Heart left ventricle (tissue), 16 donors: ENCODE results near the gene PDCD1. TPM values are rescaled to one million over a fixed set of nuclear protein-coding genes. Genes with fewer than 3 reads are reported as not detected.

Experiments used
- ATAC-seq, 4 donors: fragments of 200-7000 bp; cut with Tn5 transposase; one replicate each; pipeline ENCODE4 v1.9.1; 2020 to 2022; ENCODE audit warnings: moderate library complexity in 4 of 4, mild to moderate bottlenecking in 3 of 4, moderate number of reproducible peaks in 1 of 4
- DNase-seq, 5 donors: peaks; one replicate each; pipeline ENCODE4 v3.0.0-alpha.2; 2020
- H3K27ac ChIP-seq, 12 donors: fragments of 200-600 bp; sonication (generic) in 4 of 12; one replicate each; pipeline versions ENCODE4 v1.5.0 to v1.8.0; 2016 to 2022; ENCODE audit warnings: mild to moderate bottlenecking in 2 of 12
- H3K27me3 ChIP-seq, 9 donors: fragments of 200-600 bp; sonication (generic) in 2 of 9; one replicate each; pipeline versions ENCODE4 v1.5.1 to v1.8.0; 2016 to 2022; ENCODE audit warnings: mild to moderate bottlenecking in 3 of 9
- H3K36me3 ChIP-seq, 9 donors: fragments of 200-600 bp; sonication (generic) in 2 of 9; one replicate each; pipeline versions ENCODE4 v1.5.0 to v1.8.0; 2018 to 2022; ENCODE audit warnings: mild to moderate bottlenecking in 2 of 9
- H3K4me1 ChIP-seq, 12 donors: fragments of 200-600 bp; sonication (generic) in 4 of 12; one replicate each; pipeline versions ENCODE4 v1.5.0 to v1.8.0; 2016 to 2022; ENCODE audit warnings: mild to moderate bottlenecking in 3 of 12
- H3K4me3 ChIP-seq, 12 donors: fragments of 200-600 bp; sonication (generic) in 4 of 12; one replicate each; pipeline versions ENCODE4 v1.5.0 to v1.8.0; 2017 to 2022; ENCODE audit warnings: mild to moderate bottlenecking in 9 of 12, moderate library complexity in 4 of 12
- H3K9me3 ChIP-seq, 12 donors: fragments of 200-600 bp; sonication (generic) in 4 of 12; one replicate each; pipeline versions ENCODE4 v1.5.0 to v1.8.0; 2016 to 2022; ENCODE audit warnings: mild to moderate bottlenecking in 1 of 12
- POLR2A ChIP-seq, 2 donors: fragments of 450-650 bp; IDR thresholded peaks; one replicate each; pipeline ENCODE4 v1.6.1; 2017; ENCODE audit warnings: antibody characterized with exemption in 2 of 2, mild to moderate bottlenecking in 2 of 2, moderate library complexity in 2 of 2
- WGBS, 4 donors: extraction: QIAGEN DNeasy Blood & Tissue Kit in 2 of 4; methylation state at CpG; one replicate each; pipeline versions ENCODE4 v1.1.5 to v1.1.7; 2013 to 2018; 5-methylcytosine and 5-hydroxymethylcytosine counted together
- intact Hi-C, 10 donors: fragments of 100-400 bp; cut with DNase I; formaldehyde crosslinking; loops; one replicate each; pipeline versions ENCODE4 v1.11.1 to v1.14.2; 2022
- polyA plus RNA-seq, 2 donors: library from polyadenylated mRNA; stranded (reverse); fragments of 200-250 nt; gene quantifications; one replicate each; pipeline ENCODE4 v1.2.3, GENCODE V29; 2013
- total RNA-seq, 9 donors: library from RNA; depleted of rRNA in 2 of 9; stranded (reverse); fragments of >200 nt in 2 of 9; fragmentation: NEBNext Ultra II Directional in 3 of 9; extraction: Animal tissue kit (Norgen Biotek cat#: 25700) in 3 of 9; gene quantifications; one replicate each; pipeline versions ENCODE4 v1.1.0 to v1.2.4, GENCODE V29; 2016 to 2023
- TF ChIP-seq, protein P1 (sequence below), 12 donors: fragments of 200-600 bp; sonication (generic) in 4 of 12; IDR thresholded peaks; one replicate each; pipeline versions ENCODE4 v1.5.0 to v1.8.0; 2018 to 2022; ENCODE audit warnings: antibody characterized with exemption in 12 of 12, mild to moderate bottlenecking in 5 of 12
- donor health status: ischemic (EF 13 %, LVEDD 7.1; RV severe dilation, severe dysfunction).
- donor health status: healthy with polysubstance abuse.
- donor health status: DM: no; HTN: yes; CAD: no.
- donor health status: DM: no; HTN: no; CAD: no.
- donor health status: ischemic (EF 25% LVEDD 6.9; RV normal size, moderate dysfunction).
- donor health status: ischemic (EF 25% LVEDD 5.7; RV mildly dilated, moderate dysfunction).
- donor health status: healthy.
- donor health status: DM: yes; HTN: yes; CAD: no.
- donor health status: ischemic (EF 35%, LVEDD 5.7; RV mildly dilated, moderate dysfunction).
- donor health status: nonischemic (EF 11% LVEDD 7.7; RV severe dilation, severe dysfunction).
- donor health status: DM: yes; HTN: yes; CAD: no.
- donor health status: PGD.
- donor health status: ischemic (EF 29% LVEDD 5.4; RV normal size, mild dysfunction).
- donor health status: nonischemic (EF 23%, LVEDD 6.1; RV moderate dilation, normal function).

PDCD1 gene
- total and polyA plus RNA-seq, 11 donors: 0.27 to 7.6 (median 1.4) TPM

DNA sequence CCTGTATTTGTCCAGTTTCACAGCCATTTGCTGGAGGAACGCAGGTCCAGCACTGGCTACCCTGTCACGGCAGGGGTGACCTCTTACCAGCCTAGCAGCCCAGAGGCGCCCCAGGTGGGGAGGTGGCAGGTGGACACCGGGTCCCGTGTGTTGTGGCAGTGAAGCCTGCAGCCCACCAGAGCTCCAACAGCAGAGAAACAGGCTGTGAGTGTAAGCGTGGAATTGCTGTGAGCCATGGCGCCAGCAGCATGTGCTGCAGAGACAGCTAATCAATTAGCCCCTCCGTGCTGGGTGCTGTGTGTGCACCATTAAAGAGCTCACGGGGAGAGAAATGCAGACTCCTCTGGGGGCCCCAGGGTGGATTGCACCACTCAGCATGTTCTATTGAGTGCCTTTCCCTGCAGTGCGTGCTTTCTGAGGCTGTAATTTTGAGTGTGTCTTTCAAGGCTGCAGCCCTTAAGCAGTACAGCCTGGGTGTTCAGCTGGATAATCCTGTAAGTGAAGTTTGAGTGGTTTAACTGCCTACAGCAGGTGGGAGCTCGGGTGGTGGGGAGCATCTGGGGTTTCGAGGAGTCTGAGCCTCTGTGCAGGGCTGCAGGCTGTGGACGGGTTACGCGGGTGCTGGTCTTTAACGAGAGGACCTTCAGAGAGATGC, 26.7 kb upstream of the PDCD1 start:
- 80 to 91% (median 86%) methylated on average over 14 to 16 of the region's 16 CpGs for WGBS, 4 donors
- DNase-seq: peak in 1 of 5 donors; percentile 33
- no peaks in the 10 kb centered on the region for H3K36me3 ChIP-seq
- peaks cover 0 to 3% (median 0%) of the 10 kb centered on the region in 12 donors for H3K9me3 ChIP-seq
- peaks cover 0 to 24% (median 13%) of the 10 kb centered on the region in 12 donors for H3K4me1 ChIP-seq
- TF ChIP-seq, protein P1, sequence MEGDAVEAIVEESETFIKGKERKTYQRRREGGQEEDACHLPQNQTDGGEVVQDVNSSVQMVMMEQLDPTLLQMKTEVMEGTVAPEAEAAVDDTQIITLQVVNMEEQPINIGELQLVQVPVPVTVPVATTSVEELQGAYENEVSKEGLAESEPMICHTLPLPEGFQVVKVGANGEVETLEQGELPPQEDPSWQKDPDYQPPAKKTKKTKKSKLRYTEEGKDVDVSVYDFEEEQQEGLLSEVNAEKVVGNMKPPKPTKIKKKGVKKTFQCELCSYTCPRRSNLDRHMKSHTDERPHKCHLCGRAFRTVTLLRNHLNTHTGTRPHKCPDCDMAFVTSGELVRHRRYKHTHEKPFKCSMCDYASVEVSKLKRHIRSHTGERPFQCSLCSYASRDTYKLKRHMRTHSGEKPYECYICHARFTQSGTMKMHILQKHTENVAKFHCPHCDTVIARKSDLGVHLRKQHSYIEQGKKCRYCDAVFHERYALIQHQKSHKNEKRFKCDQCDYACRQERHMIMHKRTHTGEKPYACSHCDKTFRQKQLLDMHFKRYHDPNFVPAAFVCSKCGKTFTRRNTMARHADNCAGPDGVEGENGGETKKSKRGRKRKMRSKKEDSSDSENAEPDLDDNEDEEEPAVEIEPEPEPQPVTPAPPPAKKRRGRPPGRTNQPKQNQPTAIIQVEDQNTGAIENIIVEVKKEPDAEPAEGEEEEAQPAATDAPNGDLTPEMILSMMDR (IDR thresholded peaks at IDR 0.05): no peak
- TF ChIP-seq POLR2A (IDR thresholded peaks at IDR 0.05): no peak
- no peak for ATAC-seq
- H3K27me3 ChIP-seq: no peaks in the 10 kb centered on the region
- intact Hi-C loops: no loop called here
- no peak overlapping the region for H3K4me3 ChIP-seq
- H3K27ac ChIP-seq: no peak overlapping the region

DNA sequence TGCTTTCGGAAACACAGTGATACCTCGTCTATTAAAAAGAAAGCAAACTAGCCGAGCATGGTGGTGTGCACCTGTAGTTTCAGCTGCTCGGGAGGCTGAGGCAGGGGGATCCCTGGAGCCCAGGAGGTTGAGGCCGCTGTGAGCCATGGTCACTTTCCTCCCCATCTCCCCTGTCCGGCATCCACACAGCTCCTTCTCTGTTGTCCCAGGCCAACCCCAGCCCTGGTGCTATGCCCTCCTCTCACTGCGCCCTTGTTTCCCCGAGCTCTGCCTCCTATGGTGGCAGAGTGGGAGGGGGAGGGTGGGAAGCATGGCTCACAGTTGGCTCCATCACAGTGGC, 26.2 kb upstream of the PDCD1 start:
- Histone ChIP-seq H3K4me3 (no peak overlapping the region), H3K27ac (no peak overlapping the region), H3K4me1 (peaks cover 0 to 25% (median 13%) of the 10 kb centered on the region in 12 donors), H3K27me3 (no peaks in the 10 kb centered on the region), H3K36me3 (no peaks in the 10 kb centered on the region), H3K9me3 (peaks cover 0 to 3% (median 0%) of the 10 kb centered on the region in 12 donors)
- ATAC-seq (no peak), DNase-seq (peak in 1 of 5 donors; percentile 33)
- intact Hi-C loops: loop anchor here in 1 of 10 donors (5.0 kb wide), 1 partner anchor 153 kb away; the partner anchor contains the start of gene D2HGDH
- TF ChIP-seq, protein P1 (IDR thresholded peaks at IDR 0.05): no peak
- no peak for TF ChIP-seq POLR2A (IDR thresholded peaks at IDR 0.05)
- 94 to 98% (median 96%) methylated on average over 8 of the region's 8 CpGs for WGBS, 4 donors

DNA sequence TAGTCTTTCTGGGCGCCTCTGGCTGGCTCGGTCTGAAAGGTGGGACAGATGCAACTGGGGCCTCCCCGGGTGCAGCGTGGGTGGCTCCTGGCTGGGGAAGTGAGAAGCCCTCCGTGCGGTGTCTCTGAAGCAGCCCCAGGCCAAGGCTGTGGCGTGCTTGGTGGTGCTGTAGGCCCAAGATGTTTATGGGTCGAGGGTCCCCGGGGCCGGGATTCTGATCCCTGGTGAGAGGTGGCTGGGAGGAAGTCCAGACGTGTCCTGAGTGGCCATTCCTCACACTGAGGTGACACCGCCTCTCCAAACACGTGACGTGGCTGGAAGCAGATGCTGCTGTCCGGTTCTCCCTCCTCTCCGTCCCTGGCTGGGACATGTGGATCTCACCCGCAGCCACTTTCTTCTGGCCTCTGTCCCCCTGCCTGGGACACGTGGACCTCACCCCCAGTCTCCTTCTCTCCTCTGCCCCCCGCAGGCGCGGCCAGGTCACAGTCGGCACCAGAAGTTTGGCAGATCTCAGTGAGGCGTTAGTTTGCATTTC, 23.5 kb upstream of the PDCD1 start:
- Histone ChIP-seq H3K27me3 (no peaks in the 10 kb centered on the region), H3K9me3 (peaks cover 0 to 2% (median 0%) of the 10 kb centered on the region in 12 donors), H3K27ac (peak overlapping the region in 11 of 12 donors; percentile 26 to 69 (median 58)), H3K36me3 (no peaks in the 10 kb centered on the region), H3K4me1 (peaks cover 0 to 28% (median 13%) of the 10 kb centered on the region in 12 donors), H3K4me3 (peak overlapping the region in 11 of 12 donors; percentile 4 to 67 (median 58))
- intact Hi-C loops: loop anchor here in 1 of 10 donors (5.0 kb wide), 1 partner anchor 150 kb away; the partner anchor contains the start of gene D2HGDH
- DNase-seq (peak; percentile 53 to 76 (median 61)), ATAC-seq (peak; percentile 10 to 45 (median 36))
- WGBS, 4 donors: 14 to 19% (median 17%) methylated on average over 15 to 23 of the region's 23 CpGs
- TF ChIP-seq, protein P1 (IDR thresholded peaks at IDR 0.05): peak in 1 of 12 donors; percentile 17
- no peak for TF ChIP-seq POLR2A (IDR thresholded peaks at IDR 0.05)
